Measurements from ENCODE around the gene VPS4A.

Gene VPS4A

DNA sequence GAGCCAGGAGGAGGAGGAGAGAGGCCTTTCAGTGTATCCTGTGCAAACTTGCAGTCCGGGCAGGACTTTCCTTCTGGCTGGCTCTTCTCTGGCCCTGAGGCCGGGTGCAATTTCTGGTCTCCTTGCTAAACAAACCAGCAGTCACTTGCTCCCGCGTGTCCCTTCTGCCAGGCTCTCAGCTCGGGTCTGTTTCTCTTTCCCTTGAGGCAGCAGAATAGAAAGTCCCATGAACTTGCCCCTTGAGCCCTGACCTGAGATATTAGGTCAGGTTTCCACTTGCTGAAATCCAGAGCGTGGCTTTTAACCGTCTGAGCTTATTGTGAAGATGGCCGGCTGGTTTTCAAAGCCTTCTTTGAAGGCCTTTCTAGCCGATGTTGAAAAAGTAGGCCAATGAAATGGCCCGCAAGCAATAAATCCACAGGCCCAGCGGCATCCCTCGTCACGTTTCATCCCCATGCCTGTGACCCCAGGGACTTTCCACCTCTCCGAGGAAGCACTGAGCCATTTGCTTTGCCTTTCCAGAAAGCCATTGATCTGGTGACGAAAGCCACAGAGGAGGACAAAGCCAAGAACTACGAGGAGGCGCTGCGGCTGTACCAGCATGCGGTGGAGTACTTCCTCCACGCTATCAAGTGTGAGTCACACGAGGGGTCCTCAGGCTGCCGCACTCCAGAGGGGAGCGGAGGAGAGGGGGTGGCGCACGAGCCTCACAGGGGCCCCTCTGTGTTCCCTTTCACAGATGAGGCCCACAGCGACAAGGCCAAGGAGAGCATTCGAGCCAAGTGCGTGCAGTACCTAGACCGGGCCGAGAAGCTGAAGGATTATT lies 4.5 kb downstream of the VPS4A start:
- Mint-ChIP-seq H3K36me3 (ENCODE audit: low read depth) (peaks cover 85% of the 10 kb centered on the region), H3K27ac (no peak overlapping the region), H3K4me1 (ENCODE audit: low read depth) (peaks cover 24% of the 10 kb centered on the region), H3K4me3 (no peak overlapping the region), H3K9me3 (no peaks in the 10 kb centered on the region), H3K27me3 (no peaks in the 10 kb centered on the region)
- intact Hi-C loops (cut with micrococcal nuclease) = no loop called here

DNA sequence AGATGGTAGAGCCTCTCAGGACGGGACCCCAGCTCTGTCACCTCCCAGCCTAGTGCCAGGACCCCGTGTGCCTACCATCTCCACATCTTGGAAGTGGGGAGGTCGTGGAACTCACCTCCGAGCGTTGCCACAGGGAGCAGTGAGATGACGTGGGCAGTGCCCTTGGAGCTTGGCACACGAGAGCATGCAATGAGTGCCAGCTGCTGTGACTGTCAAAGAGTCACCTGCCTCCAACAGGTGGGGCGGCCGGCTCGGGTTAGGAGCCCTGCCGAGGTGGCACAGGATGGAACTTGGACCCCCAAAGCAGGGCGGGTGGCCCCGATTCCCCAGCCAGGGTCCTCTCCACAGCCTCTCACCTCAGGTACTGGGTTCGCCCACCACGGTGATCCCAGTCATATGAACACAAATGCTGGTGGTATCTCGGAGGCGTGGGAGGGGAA lies 5.5 kb downstream of the VPS4A start:
- intact Hi-C loops (cut with micrococcal nuclease) = no loop called here
- Mint-ChIP-seq H3K4me3 (no peak overlapping the region), H3K36me3 (ENCODE audit: low read depth) (peaks cover 93% of the 10 kb centered on the region), H3K9me3 (no peaks in the 10 kb centered on the region), H3K27ac (no peak overlapping the region), H3K4me1 (ENCODE audit: low read depth) (peaks cover 24% of the 10 kb centered on the region), H3K27me3 (no peaks in the 10 kb centered on the region)

GRCh38 chr16:69318177-69318910 lies 7.2 kb downstream of the VPS4A start:
- Mint-ChIP-seq H3K4me1 (ENCODE audit: low read depth) (peaks cover 15% of the 10 kb centered on the region), H3K27me3 (no peaks in the 10 kb centered on the region), H3K4me3 (no peak overlapping the region), H3K9me3 (no peaks in the 10 kb centered on the region), H3K27ac (no peak overlapping the region), H3K36me3 (ENCODE audit: low read depth) (peaks cover 100% of the 10 kb centered on the region)
- intact Hi-C loops (cut with micrococcal nuclease) = no loop called here

- peaks cover 15% of the 10 kb centered on the region for H3K4me1 Mint-ChIP-seq (ENCODE audit: low read depth)
- no peak overlapping the region for H3K4me3 Mint-ChIP-seq
- intact Hi-C loops (cut with micrococcal nuclease) = no loop called here
- H3K36me3 Mint-ChIP-seq (ENCODE audit: low read depth) = peaks cover 100% of the 10 kb centered on the region
- H3K27ac Mint-ChIP-seq = no peak overlapping the region
- no peaks in the 10 kb centered on the region for H3K27me3 Mint-ChIP-seq
- H3K9me3 Mint-ChIP-seq = no peaks in the 10 kb centered on the region
These were observed 7.8 kb downstream of the VPS4A start for GRCh38 chr16:69318911-69319289.

- Mint-ChIP-seq H3K9me3 (no peaks in the 10 kb centered on the region), H3K27me3 (no peaks in the 10 kb centered on the region), H3K27ac (no peak overlapping the region), H3K4me1 (ENCODE audit: low read depth) (peaks cover 17% of the 10 kb centered on the region), H3K36me3 (ENCODE audit: low read depth) (peaks cover 100% of the 10 kb centered on the region), H3K4me3 (no peak overlapping the region)
- intact Hi-C loops (cut with micrococcal nuclease) = no loop called here
These were observed 8.2 kb downstream of the VPS4A start for GRCh38 chr16:69319381-69319780.

DNA sequence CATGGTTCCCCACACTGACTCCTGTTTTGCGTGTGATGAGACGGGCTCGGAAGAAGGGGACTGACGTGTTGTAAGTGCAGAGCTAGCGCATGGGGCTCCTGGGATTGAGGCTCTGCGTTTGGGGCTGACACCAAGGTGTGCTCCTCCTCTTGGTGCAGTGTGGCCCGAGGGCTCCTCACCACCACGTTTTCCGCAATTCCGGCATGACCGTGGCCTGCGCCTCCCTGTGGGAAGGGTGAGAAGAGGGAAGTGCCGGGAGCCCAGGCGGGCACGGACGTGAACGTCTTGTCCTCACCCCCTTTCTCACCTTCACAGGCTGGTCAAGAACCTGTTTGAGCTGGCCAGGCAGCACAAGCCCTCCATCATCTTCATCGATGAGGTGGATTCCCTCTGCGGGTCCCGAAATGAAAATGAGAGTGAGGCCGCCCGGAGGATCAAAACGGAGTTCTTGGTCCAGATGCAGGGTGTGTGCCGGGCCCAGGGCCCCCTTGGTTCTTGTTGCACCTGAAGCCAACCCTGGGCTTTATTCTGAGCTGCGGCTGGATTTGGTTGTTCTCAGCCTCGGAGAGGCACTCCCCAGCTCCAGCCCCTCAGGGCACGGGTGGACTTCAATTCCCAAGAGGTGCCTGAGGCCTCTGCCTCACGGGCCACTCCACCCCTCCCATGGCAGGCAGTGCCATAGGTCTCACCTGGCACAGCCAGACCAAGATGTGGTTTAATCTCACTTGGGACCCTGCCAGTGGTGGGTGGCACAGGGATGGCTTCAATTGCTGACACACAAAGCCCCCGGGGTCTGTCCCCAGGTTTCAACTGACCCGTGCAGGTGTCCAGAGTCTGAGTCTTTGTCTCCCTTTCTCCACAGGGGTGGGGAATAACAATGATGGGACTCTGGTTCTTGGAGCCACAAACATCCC lies 8.9 kb downstream of the VPS4A start:
- Mint-ChIP-seq H3K27ac (no peak overlapping the region), H3K9me3 (no peaks in the 10 kb centered on the region), H3K4me3 (no peak overlapping the region), H3K27me3 (no peaks in the 10 kb centered on the region), H3K4me1 (ENCODE audit: low read depth) (peaks cover 24% of the 10 kb centered on the region), H3K36me3 (ENCODE audit: low read depth) (peaks cover 100% of the 10 kb centered on the region)
- intact Hi-C loops (cut with micrococcal nuclease) = no loop called here

DNA sequence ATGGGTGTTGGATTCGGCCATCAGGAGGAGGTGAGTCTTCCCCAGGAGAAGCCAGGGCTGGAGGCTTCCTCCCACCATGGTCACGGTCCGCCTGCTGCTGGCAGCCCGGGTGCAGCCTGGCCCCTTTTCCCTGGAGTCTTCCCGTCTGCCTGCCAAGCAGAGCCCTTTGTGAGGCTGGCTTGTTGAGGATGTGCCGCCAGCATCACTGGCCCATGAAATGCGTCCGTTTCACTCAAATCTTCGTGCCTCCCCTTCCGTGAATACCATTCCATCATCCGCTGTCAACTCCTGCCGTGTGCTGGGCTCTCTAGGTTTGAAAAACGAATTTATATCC lies 9.6 kb downstream of the VPS4A start:
- Mint-ChIP-seq H3K27me3 (no peaks in the 10 kb centered on the region), H3K4me3 (no peak overlapping the region), H3K27ac (no peak overlapping the region), H3K4me1 (ENCODE audit: low read depth) (peaks cover 27% of the 10 kb centered on the region), H3K9me3 (no peaks in the 10 kb centered on the region), H3K36me3 (ENCODE audit: low read depth) (peaks cover 100% of the 10 kb centered on the region)
- intact Hi-C loops (cut with micrococcal nuclease) = no loop called here

- intact Hi-C loops (cut with micrococcal nuclease) = no loop called here
These were observed 9.9 kb downstream of the VPS4A start for GRCh38 chr16:69321080-69321479.

GRCh38 chr16:69322343-69322742 lies 11.2 kb downstream of the VPS4A start:
- Mint-ChIP-seq H3K27ac (no peak overlapping the region), H3K36me3 (ENCODE audit: low read depth) (peaks cover 100% of the 10 kb centered on the region), H3K4me3 (no peak overlapping the region), H3K9me3 (no peaks in the 10 kb centered on the region), H3K4me1 (ENCODE audit: low read depth) (peaks cover 32% of the 10 kb centered on the region), H3K27me3 (no peaks in the 10 kb centered on the region)
- intact Hi-C loops (cut with micrococcal nuclease) = no loop called here

More at GRCh38 chr16:69321080-69321479, 9.9 kb downstream of the VPS4A start:
- H3K36me3 Mint-ChIP-seq (ENCODE audit: low read depth) = peaks cover 100% of the 10 kb centered on the region
- H3K4me3 Mint-ChIP-seq = no peak overlapping the region
- H3K9me3 Mint-ChIP-seq = no peaks in the 10 kb centered on the region
- H3K4me1 Mint-ChIP-seq (ENCODE audit: low read depth) = peaks cover 31% of the 10 kb centered on the region
- no peaks in the 10 kb centered on the region for H3K27me3 Mint-ChIP-seq
- no peak overlapping the region for H3K27ac Mint-ChIP-seq

DNA sequence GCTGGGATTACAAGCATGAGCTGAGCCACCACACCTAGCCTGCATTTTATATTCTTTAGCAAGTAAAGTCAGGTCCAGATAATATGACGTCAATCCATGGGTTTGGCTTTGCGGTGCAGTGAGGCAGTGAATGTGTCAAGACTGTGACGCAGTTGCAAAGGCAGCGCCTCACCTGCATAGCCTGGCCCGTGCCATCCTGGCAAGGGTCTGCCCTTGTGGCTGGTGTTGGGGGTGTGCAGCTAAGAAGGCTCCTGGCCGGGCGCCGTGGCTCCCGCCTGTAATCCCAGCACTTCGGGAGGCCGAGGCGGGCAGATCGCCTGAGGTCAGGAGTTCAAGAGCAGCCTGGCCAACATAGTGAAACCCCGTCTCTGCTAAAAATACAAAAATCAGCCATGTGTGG lies 12.3 kb downstream of the VPS4A start:
- Mint-ChIP-seq H3K27ac (no peak overlapping the region), H3K36me3 (ENCODE audit: low read depth) (peaks cover 95% of the 10 kb centered on the region)

GRCh38 chr16:69324013-69324531 lies 12.9 kb downstream of the VPS4A start:
- intact Hi-C loops (cut with micrococcal nuclease) = no loop called here
- peaks cover 42% of the 10 kb centered on the region for H3K4me1 Mint-ChIP-seq (ENCODE audit: low read depth)

More for the DNA sequence above, 12.3 kb downstream of the VPS4A start:
- Mint-ChIP-seq H3K9me3 (no peaks in the 10 kb centered on the region), H3K27me3 (no peaks in the 10 kb centered on the region), H3K4me3 (no peak overlapping the region), H3K4me1 (ENCODE audit: low read depth) (peaks cover 36% of the 10 kb centered on the region)
- intact Hi-C loops (cut with micrococcal nuclease) = no loop called here

DNA sequence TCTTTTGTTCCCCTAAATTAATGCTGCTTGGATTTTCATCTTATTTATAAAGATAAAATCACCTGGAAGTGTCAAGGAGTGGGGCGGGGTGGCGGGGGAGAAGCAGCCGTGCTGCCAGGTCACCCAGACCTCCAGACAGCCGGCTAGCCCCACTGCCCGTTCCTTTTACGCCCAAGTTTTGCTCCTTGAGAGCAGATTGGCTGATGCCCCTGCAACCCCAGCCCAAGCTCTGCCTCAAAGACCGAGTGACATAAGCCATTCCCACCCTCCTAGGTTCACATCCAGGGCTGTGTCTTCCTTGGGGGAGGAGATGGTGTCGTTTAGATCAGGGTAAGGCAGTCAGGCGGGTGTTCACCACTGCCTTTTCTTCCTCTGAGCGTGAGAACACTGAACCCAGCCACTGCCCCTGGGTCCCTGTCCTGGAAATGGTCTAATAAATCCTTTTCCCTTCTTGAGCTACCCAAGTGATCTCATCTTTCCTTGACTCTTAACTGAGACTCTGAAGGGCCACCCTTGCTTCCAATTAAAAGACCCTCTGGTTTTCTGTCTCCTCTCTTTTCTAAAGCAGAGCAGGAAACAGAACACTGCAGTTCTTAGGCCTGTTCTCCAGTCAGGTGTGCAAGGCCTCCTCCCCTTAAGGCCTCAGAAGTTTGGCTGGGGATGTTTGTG lies 13.6 kb downstream of the VPS4A start:
- Mint-ChIP-seq H3K27ac (peak overlapping the region; percentile 40), H3K4me1 (ENCODE audit: low read depth) (peaks cover 49% of the 10 kb centered on the region), H3K27me3 (no peaks in the 10 kb centered on the region), H3K9me3 (no peaks in the 10 kb centered on the region), H3K4me3 (no peak overlapping the region), H3K36me3 (ENCODE audit: low read depth) (peaks cover 95% of the 10 kb centered on the region)
- intact Hi-C loops (cut with micrococcal nuclease) = no loop called here

More at GRCh38 chr16:69324013-69324531, 12.9 kb downstream of the VPS4A start:
- H3K9me3 Mint-ChIP-seq = no peaks in the 10 kb centered on the region
- peak overlapping the region; percentile 40 for H3K27ac Mint-ChIP-seq
- H3K36me3 Mint-ChIP-seq (ENCODE audit: low read depth) = peaks cover 95% of the 10 kb centered on the region
- no peak overlapping the region for H3K4me3 Mint-ChIP-seq
- H3K27me3 Mint-ChIP-seq = no peaks in the 10 kb centered on the region

DNA sequence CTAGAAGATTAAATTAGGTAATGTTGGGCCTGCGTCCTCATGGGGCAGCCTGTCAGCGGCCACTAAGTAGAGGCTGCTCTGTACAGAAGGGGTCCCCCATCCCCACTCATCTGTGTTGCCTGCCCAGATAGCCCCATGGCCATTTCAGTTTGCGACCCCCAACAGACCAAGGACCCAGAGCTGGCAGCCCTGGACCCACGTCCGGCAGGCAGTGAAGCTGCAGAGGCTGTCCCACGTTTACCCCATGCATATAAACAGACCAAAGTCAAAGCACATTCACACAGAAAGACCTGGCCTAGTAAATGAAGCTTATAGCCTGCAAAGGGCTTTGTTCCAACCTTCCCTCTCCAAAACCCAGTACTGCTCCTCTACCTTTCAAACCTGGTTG lies 14.6 kb downstream of the VPS4A start:
- intact Hi-C loops (cut with micrococcal nuclease) = no loop called here

More for the DNA sequence above, 14.6 kb downstream of the VPS4A start:
- H3K27me3 Mint-ChIP-seq = no peaks in the 10 kb centered on the region
- H3K27ac Mint-ChIP-seq = no peak overlapping the region
- H3K4me3 Mint-ChIP-seq = no peak overlapping the region
- H3K36me3 Mint-ChIP-seq (ENCODE audit: low read depth) = peaks cover 87% of the 10 kb centered on the region
- peaks cover 53% of the 10 kb centered on the region for H3K4me1 Mint-ChIP-seq (ENCODE audit: low read depth)
- H3K9me3 Mint-ChIP-seq = no peaks in the 10 kb centered on the region
